WI38 (cell line): ENCODE measurements around the gene OR51G2.

Experiments used
- H3K4me3 ChIP-seq: 2 replicates; pipeline ENCODE4 v1.5.1; 2011; ENCODE audit warnings: low read depth, mild to moderate bottlenecking, control low read depth, low read length
- TF ChIP-seq, protein P1 (sequence below): IDR thresholded peaks from 2 replicates; pipeline ENCODE4 v1.5.1; 2012; ENCODE audit warnings: low read depth, mild to moderate bottlenecking, control low read depth, low read length

Gene OR51G2

DNA sequence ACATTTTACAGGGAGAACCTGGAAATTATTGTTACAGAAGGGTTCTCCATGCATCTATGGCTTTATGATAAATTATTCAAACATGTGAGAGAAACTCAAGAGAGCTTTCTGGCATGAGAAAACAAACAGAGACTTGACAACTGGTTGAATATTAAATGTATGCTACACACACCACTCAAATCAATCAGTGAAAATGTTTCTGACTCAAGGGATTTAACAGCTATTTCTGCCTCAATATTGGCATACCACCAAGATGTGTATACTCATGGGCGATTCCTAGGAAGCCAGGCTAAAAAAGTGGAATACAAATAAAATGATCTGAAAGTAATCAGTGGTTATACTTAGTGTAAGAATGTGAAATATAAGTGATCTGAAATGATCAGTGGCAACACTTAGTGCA, 53.3 kb downstream of the OR51G2 start:
- TF ChIP-seq, protein P1, sequence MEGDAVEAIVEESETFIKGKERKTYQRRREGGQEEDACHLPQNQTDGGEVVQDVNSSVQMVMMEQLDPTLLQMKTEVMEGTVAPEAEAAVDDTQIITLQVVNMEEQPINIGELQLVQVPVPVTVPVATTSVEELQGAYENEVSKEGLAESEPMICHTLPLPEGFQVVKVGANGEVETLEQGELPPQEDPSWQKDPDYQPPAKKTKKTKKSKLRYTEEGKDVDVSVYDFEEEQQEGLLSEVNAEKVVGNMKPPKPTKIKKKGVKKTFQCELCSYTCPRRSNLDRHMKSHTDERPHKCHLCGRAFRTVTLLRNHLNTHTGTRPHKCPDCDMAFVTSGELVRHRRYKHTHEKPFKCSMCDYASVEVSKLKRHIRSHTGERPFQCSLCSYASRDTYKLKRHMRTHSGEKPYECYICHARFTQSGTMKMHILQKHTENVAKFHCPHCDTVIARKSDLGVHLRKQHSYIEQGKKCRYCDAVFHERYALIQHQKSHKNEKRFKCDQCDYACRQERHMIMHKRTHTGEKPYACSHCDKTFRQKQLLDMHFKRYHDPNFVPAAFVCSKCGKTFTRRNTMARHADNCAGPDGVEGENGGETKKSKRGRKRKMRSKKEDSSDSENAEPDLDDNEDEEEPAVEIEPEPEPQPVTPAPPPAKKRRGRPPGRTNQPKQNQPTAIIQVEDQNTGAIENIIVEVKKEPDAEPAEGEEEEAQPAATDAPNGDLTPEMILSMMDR: no peak
- no peak overlapping the region for H3K4me3 ChIP-seq

DNA sequence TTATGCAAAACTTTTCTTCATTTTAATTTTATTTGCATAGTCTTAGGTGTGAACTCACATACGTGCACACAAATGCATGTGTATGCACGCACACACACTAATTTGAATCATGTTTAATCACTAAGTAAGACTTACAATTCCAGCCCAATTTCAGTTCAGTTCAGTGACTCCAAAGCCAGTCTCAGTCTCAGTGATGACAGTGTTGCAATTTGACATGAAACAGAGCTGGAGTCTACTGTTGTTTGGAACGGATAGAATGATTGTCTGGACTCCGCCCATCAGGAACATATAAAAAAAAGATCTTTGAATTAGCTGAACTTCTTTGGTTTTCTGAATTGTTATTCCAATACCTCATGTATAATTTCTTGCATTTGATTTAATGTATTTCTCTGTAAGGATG, 55.3 kb downstream of the OR51G2 start:
- TF ChIP-seq, protein P1: no peak
- no peak overlapping the region for H3K4me3 ChIP-seq
